Urinary bladder (tissue), 4 donors: ENCODE results near the gene RPAP3. TPM values are rescaled to one million over a fixed set of nuclear protein-coding genes. Genes with fewer than 3 reads are reported as not detected.

Experiments
- DNase-seq: peaks from one replicate; pipeline ENCODE4 v3.0.0-alpha.2; 2015; ENCODE audit errors: extremely low spot score
- H3K27ac ChIP-seq: one replicate; pipeline ENCODE4 v1.5.1; 2013; ENCODE audit warnings: low read depth, mild to moderate bottlenecking, moderate library complexity
- H3K36me3 ChIP-seq: one replicate; pipeline ENCODE4 v1.6.1; 2013; ENCODE audit warnings: mild to moderate bottlenecking, moderate library complexity; ENCODE audit not compliant: insufficient read depth
- H3K4me1 ChIP-seq: one replicate; pipeline ENCODE4 v1.6.1; 2013; ENCODE audit warnings: mild to moderate bottlenecking, moderate library complexity; ENCODE audit not compliant: insufficient read depth
- H3K4me3 ChIP-seq: one replicate; pipeline ENCODE4 v1.5.1; 2013; ENCODE audit warnings: low read depth, low read length
- WGBS: extraction: QIAGEN DNeasy Blood & Tissue Kit; methylation state at CpG from one replicate; pipeline ENCODE4 v1.1.7; 2013; 5-methylcytosine and 5-hydroxymethylcytosine counted together
- polyA plus RNA-seq: library from polyadenylated mRNA; stranded (reverse); fragments of 200-250 nt; gene quantifications from one replicate; pipeline ENCODE4 v1.2.3, GENCODE V29; 2013
- total RNA-seq: library from RNA; depleted of rRNA; stranded (reverse); fragments of >200 nt; gene quantifications from one replicate; pipeline ENCODE4 v1.2.3, GENCODE V29; 2014
- donor health status: healthy with polysubstance abuse.
- donor health status: healthy.

RPAP3 gene
- total and polyA plus RNA-seq, 2 donors = 15.5 to 29.4 TPM

- 89% methylated on average over 9 of the region's 9 CpGs for WGBS
- Histone ChIP-seq H3K36me3 (no peaks in the 10 kb centered on the region), H3K4me1 (no peaks in the 10 kb centered on the region), H3K4me3 (no peak overlapping the region), H3K27ac (no peak overlapping the region)
- DNase-seq = no peak
Observed at GRCh38 chr12:47721431-47721973, 15.7 kb upstream of the RPAP3 start.

GRCh38 chr12:47718531-47718930 is 12.7 kb upstream of the RPAP3 start:
- no peaks in the 10 kb centered on the region for H3K4me1 ChIP-seq
- WGBS = 71% methylated on average over 1 of the region's 1 CpG
- peak overlapping the region; percentile 46 for H3K27ac ChIP-seq
- H3K36me3 ChIP-seq = no peaks in the 10 kb centered on the region
- DNase-seq = no peak
- H3K4me3 ChIP-seq = no peak overlapping the region

GRCh38 chr12:47717443-47718193 is 11.8 kb upstream of the RPAP3 start:
- peak; percentile 74 for DNase-seq
- 7% methylated on average over 13 of the region's 13 CpGs for WGBS
- no peaks in the 10 kb centered on the region for H3K4me1 ChIP-seq
- H3K27ac ChIP-seq = peak overlapping the region; percentile 94
- H3K4me3 ChIP-seq = no peak overlapping the region
- H3K36me3 ChIP-seq = no peaks in the 10 kb centered on the region

GRCh38 chr12:47717046-47717442 is 11.2 kb upstream of the RPAP3 start:
- Histone ChIP-seq H3K36me3 (no peaks in the 10 kb centered on the region), H3K4me3 (no peak overlapping the region), H3K27ac (no peak overlapping the region), H3K4me1 (no peaks in the 10 kb centered on the region)
- 79% methylated on average over 6 of the region's 6 CpGs for WGBS
- DNase-seq = no peak

GRCh38 chr12:47715877-47716548 is 10.2 kb upstream of the RPAP3 start:
- 63% methylated on average over 13 of the region's 13 CpGs for WGBS
- DNase-seq = no peak
- H3K36me3 ChIP-seq = no peaks in the 10 kb centered on the region
- no peak overlapping the region for H3K4me3 ChIP-seq
- no peaks in the 10 kb centered on the region for H3K4me1 ChIP-seq
- H3K27ac ChIP-seq = peak overlapping the region; percentile 61

GRCh38 chr12:47715393-47715876 is 9.6 kb upstream of the RPAP3 start:
- DNase-seq = peak; percentile 77
- Histone ChIP-seq H3K4me3 (no peak overlapping the region), H3K36me3 (no peaks in the 10 kb centered on the region), H3K27ac (peak overlapping the region; percentile 61), H3K4me1 (no peaks in the 10 kb centered on the region)
- 5% methylated on average over 10 of the region's 10 CpGs for whole genome bisulfite sequencing

GRCh38 chr12:47714826-47715386 is 9.1 kb upstream of the RPAP3 start:
- H3K4me3 ChIP-seq = no peak overlapping the region
- no peaks in the 10 kb centered on the region for H3K36me3 ChIP-seq
- DNase-seq = no peak
- 30% methylated on average over 5 of the region's 5 CpGs for WGBS
- no peaks in the 10 kb centered on the region for H3K4me1 ChIP-seq
- H3K27ac ChIP-seq = no peak overlapping the region

GRCh38 chr12:47712171-47712570 is 6.3 kb upstream of the RPAP3 start:
- Histone ChIP-seq H3K4me1 (no peaks in the 10 kb centered on the region), H3K27ac (no peak overlapping the region), H3K36me3 (no peaks in the 10 kb centered on the region), H3K4me3 (no peak overlapping the region)
- WGBS = 95% methylated on average over 6 of the region's 6 CpGs
- DNase-seq = no peak

GRCh38 chr12:47711448-47711847 is 5.6 kb upstream of the RPAP3 start:
- no peak overlapping the region for H3K4me3 ChIP-seq
- no peaks in the 10 kb centered on the region for H3K36me3 ChIP-seq
- no peaks in the 10 kb centered on the region for H3K4me1 ChIP-seq
- WGBS = 88% methylated on average over 5 of the region's 5 CpGs
- DNase-seq = no peak
- no peak overlapping the region for H3K27ac ChIP-seq

GRCh38 chr12:47710278-47710677 is 4.4 kb upstream of the RPAP3 start:
- Histone ChIP-seq H3K27ac (no peak overlapping the region), H3K4me3 (no peak overlapping the region), H3K36me3 (no peaks in the 10 kb centered on the region), H3K4me1 (no peaks in the 10 kb centered on the region)
- DNase-seq = no peak

- H3K4me1 ChIP-seq = no peaks in the 10 kb centered on the region
- H3K36me3 ChIP-seq = no peaks in the 10 kb centered on the region
- DNase-seq = no peak
- H3K4me3 ChIP-seq = no peak overlapping the region
- WGBS = 91% methylated on average over 2 of the region's 2 CpGs
- H3K27ac ChIP-seq = no peak overlapping the region
Observed at GRCh38 chr12:47709671-47710070, 3.8 kb upstream of the RPAP3 start.

- 81% methylated on average over 4 of the region's 4 CpGs for WGBS
- DNase-seq = no peak
- no peaks in the 10 kb centered on the region for H3K4me1 ChIP-seq
Observed at GRCh38 chr12:47709237-47709636, 3.4 kb upstream of the RPAP3 start.

GRCh38 chr12:47707905-47708543 is 2.2 kb upstream of the RPAP3 start:
- 49% methylated on average over 5 of the region's 5 CpGs for WGBS
- no peaks in the 10 kb centered on the region for H3K36me3 ChIP-seq
- no peaks in the 10 kb centered on the region for H3K4me1 ChIP-seq
- H3K4me3 ChIP-seq = no peak overlapping the region
- no peak overlapping the region for H3K27ac ChIP-seq
- no peak for DNase-seq

More at GRCh38 chr12:47709237-47709636, 3.4 kb upstream of the RPAP3 start:
- H3K27ac ChIP-seq = no peak overlapping the region
- H3K4me3 ChIP-seq = no peak overlapping the region
- no peaks in the 10 kb centered on the region for H3K36me3 ChIP-seq
